ENCODE measurements around the gene GRB10.

GRB10 gene

GRCh38 chr7:50815138-50815537 lies 32.4 kb upstream of the GRB10 start:
- WGBS = 100% methylated on average over 2 of the region's 3 CpGs
- Histone ChIP-seq H4K91ac (ENCODE audit: low read length) (no peak overlapping the region), H3K9me3 (ENCODE audit: control insufficient read depth, low read length) (no peaks in the 10 kb centered on the region), H3K18ac (ENCODE audit: low read depth in 1 of 2, low read length in 2 of 2) (no peak overlapping the region), H2AFZ (ENCODE audit: low read depth, low read length) (no peak overlapping the region), H3K27ac (ENCODE audit: low read length, poor library complexity, severe bottlenecking) (no peak overlapping the region), H2BK12ac (ENCODE audit: low read length in 2 of 2) (no peak overlapping the region), H3K4me2 (ENCODE audit: low read length, poor library complexity, severe bottlenecking) (no peak overlapping the region), H3K79me1 (replicated peaks; ENCODE audit: low read length, poor library complexity, severe bottlenecking) (no peaks in the 10 kb centered on the region), H2AK5ac (ENCODE audit: low read length, severe bottlenecking) (no peak overlapping the region), H3K4me1 (ENCODE audit: control insufficient read depth, insufficient read depth, low read depth, low read length) (peaks cover 7% of the 10 kb centered on the region), H4K8ac (ENCODE audit: low read length) (no peak overlapping the region), H2BK5ac (ENCODE audit: low read depth, low read length, poor library complexity, severe bottlenecking) (no peak overlapping the region), H3K9ac (ENCODE audit: low read length) (no peak overlapping the region), H3K36me3 (ENCODE audit: control insufficient read depth in 1 of 2, insufficient read depth in 2 of 2, low read depth in 1 of 2, low read length in 2 of 2) (no peaks in the 10 kb centered on the region), H3K27me3 (ENCODE audit: control insufficient read depth in 1 of 2, insufficient read depth in 1 of 2, low read length in 2 of 2) (no peaks in the 10 kb centered on the region), H3K14ac (ENCODE audit: low read length in 2 of 2) (no peak overlapping the region), H3K4ac (ENCODE audit: low read depth in 1 of 2, low read length in 2 of 2) (no peak overlapping the region), H3K23ac (ENCODE audit: low read length in 2 of 2) (no peak overlapping the region), H2BK120ac (ENCODE audit: low read depth, low read length) (no peak overlapping the region), H2BK15ac (ENCODE audit: low read depth, poor library complexity, severe bottlenecking) (no peak overlapping the region), H3K4me3 (ENCODE audit: insufficient read depth in 1 of 2, low read depth in 1 of 2, low read length in 2 of 2) (no peak overlapping the region)
- DNase-seq = no peak

DNA sequence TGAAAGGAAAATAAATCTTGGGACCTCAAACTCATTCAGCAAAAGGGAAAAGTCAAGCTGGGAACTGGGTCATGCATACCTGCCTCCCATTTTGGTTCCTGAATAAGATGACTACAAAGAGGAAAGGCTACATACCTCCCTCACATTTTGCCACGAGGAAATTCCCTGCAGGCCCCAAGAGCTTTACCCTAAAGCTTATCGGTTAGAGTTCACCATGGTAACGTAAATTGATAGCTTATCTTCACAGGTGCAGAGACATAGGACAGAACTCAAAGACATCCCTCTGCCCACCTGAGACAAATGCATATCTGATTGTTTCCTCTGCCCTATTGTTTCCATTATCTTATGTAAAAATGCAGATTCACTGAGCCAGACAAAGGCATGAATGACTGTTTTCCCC lies 31.5 kb upstream of the GRB10 start:
- no peak overlapping the region for H3K23ac ChIP-seq (ENCODE audit: low read length in 2 of 2)
- no peak overlapping the region for H3K4ac ChIP-seq (ENCODE audit: low read depth in 1 of 2, low read length in 2 of 2)
- peaks cover 7% of the 10 kb centered on the region for H3K4me1 ChIP-seq (ENCODE audit: control insufficient read depth, insufficient read depth, low read depth, low read length)
- no peak overlapping the region for H3K4me3 ChIP-seq (ENCODE audit: insufficient read depth in 1 of 2, low read depth in 1 of 2, low read length in 2 of 2)
- H3K9ac ChIP-seq (ENCODE audit: low read length) = no peak overlapping the region
- H2AK5ac ChIP-seq (ENCODE audit: low read length, severe bottlenecking) = no peak overlapping the region
- H3K14ac ChIP-seq (ENCODE audit: low read length in 2 of 2) = no peak overlapping the region
- peaks cover 0 to under 1% of the 10 kb centered on the region in 2 experiments for H3K27me3 ChIP-seq (ENCODE audit: control insufficient read depth in 1 of 2, insufficient read depth in 1 of 2, low read length in 2 of 2)
- no peak overlapping the region for H2BK15ac ChIP-seq (ENCODE audit: low read depth, poor library complexity, severe bottlenecking)
- H2BK5ac ChIP-seq (ENCODE audit: low read depth, low read length, poor library complexity, severe bottlenecking) = no peak overlapping the region
- no peak overlapping the region for H3K27ac ChIP-seq (ENCODE audit: low read length, poor library complexity, severe bottlenecking)
- no peak overlapping the region for H3K4me2 ChIP-seq (ENCODE audit: low read length, poor library complexity, severe bottlenecking)
- no peak overlapping the region for H3K18ac ChIP-seq (ENCODE audit: low read depth in 1 of 2, low read length in 2 of 2)
- H3K79me1 ChIP-seq (replicated peaks; ENCODE audit: low read length, poor library complexity, severe bottlenecking) = no peaks in the 10 kb centered on the region
- H2AFZ ChIP-seq (ENCODE audit: low read depth, low read length) = no peak overlapping the region
- no peak for DNase-seq
- no peak overlapping the region for H2BK120ac ChIP-seq (ENCODE audit: low read depth, low read length)
- no peaks in the 10 kb centered on the region for H3K36me3 ChIP-seq (ENCODE audit: control insufficient read depth in 1 of 2, insufficient read depth in 2 of 2, low read depth in 1 of 2, low read length in 2 of 2)
- no peak overlapping the region for H4K91ac ChIP-seq (ENCODE audit: low read length)
- H4K8ac ChIP-seq (ENCODE audit: low read length) = no peak overlapping the region
- WGBS = 47% methylated on average over 3 of the region's 3 CpGs
- no peaks in the 10 kb centered on the region for H3K9me3 ChIP-seq (ENCODE audit: control insufficient read depth, low read length)
- no peak overlapping the region for H2BK12ac ChIP-seq (ENCODE audit: low read length in 2 of 2)

- Histone ChIP-seq H3K36me3 (ENCODE audit: control insufficient read depth in 1 of 2, insufficient read depth in 2 of 2, low read depth in 1 of 2, low read length in 2 of 2) (no peaks in the 10 kb centered on the region), H2BK120ac (ENCODE audit: low read depth, low read length) (no peak overlapping the region), H2AK5ac (ENCODE audit: low read length, severe bottlenecking) (peak overlapping the region; percentile 35), H2BK15ac (ENCODE audit: low read depth, poor library complexity, severe bottlenecking) (no peak overlapping the region), H2BK12ac (ENCODE audit: low read length in 2 of 2) (no peak overlapping the region), H3K14ac (ENCODE audit: low read length in 2 of 2) (no peak overlapping the region), H3K9ac (ENCODE audit: low read length) (no peak overlapping the region), H3K4ac (ENCODE audit: low read depth in 1 of 2, low read length in 2 of 2) (no peak overlapping the region), H2BK5ac (ENCODE audit: low read depth, low read length, poor library complexity, severe bottlenecking) (no peak overlapping the region), H3K4me3 (ENCODE audit: insufficient read depth in 1 of 2, low read depth in 1 of 2, low read length in 2 of 2) (no peak overlapping the region), H3K9me3 (ENCODE audit: control insufficient read depth, low read length) (no peaks in the 10 kb centered on the region), H3K27me3 (ENCODE audit: control insufficient read depth in 1 of 2, insufficient read depth in 1 of 2, low read length in 2 of 2) (peaks cover 0 to 12% of the 10 kb centered on the region in 2 experiments), H2AFZ (ENCODE audit: low read depth, low read length) (no peak overlapping the region), H3K4me1 (ENCODE audit: control insufficient read depth, insufficient read depth, low read depth, low read length) (peaks cover 13% of the 10 kb centered on the region), H4K8ac (ENCODE audit: low read length) (no peak overlapping the region), H4K91ac (ENCODE audit: low read length) (no peak overlapping the region), H3K23ac (ENCODE audit: low read length in 2 of 2) (no peak overlapping the region), H3K27ac (ENCODE audit: low read length, poor library complexity, severe bottlenecking) (no peak overlapping the region), H3K18ac (ENCODE audit: low read depth in 1 of 2, low read length in 2 of 2) (no peak overlapping the region), H3K79me1 (replicated peaks; ENCODE audit: low read length, poor library complexity, severe bottlenecking) (no peaks in the 10 kb centered on the region), H3K4me2 (ENCODE audit: low read length, poor library complexity, severe bottlenecking) (no peak overlapping the region)
- WGBS = 67% methylated on average over 1 of the region's 1 CpG
- DNase-seq = peak; percentile 79
Observed at GRCh38 chr7:50812841-50813475, 30.3 kb upstream of the GRB10 start.

DNA sequence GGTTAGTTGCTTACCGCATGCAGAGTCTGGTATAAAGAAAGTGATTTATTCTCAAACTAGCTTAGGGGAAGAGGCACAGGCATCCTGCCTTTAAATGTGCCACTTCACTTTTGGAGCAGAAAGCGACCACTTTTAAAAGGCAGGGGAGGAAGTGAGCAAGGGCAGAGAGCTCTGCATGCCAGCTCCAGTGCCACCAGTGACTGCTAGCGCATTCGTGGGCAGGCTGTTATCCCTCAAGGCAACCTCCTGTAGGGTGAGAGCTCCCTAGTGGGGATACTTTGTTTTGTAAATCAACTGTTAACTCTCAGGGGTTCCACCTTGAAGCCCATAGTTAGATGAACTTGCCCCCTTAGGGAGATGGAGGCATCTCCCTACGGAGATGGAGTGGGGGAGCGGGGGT lies 29.4 kb upstream of the GRB10 start:
- 63% methylated on average over 6 of the region's 6 CpGs for WGBS

More for the DNA sequence above, 29.4 kb upstream of the GRB10 start:
- Histone ChIP-seq H3K36me3 (ENCODE audit: control insufficient read depth in 1 of 2, insufficient read depth in 2 of 2, low read depth in 1 of 2, low read length in 2 of 2) (no peaks in the 10 kb centered on the region), H2BK120ac (ENCODE audit: low read depth, low read length) (no peak overlapping the region), H3K23ac (ENCODE audit: low read length in 2 of 2) (no peak overlapping the region), H3K27me3 (ENCODE audit: control insufficient read depth in 1 of 2, insufficient read depth in 1 of 2, low read length in 2 of 2) (peaks cover 0 to 13% of the 10 kb centered on the region in 2 experiments), H3K4me3 (ENCODE audit: insufficient read depth in 1 of 2, low read depth in 1 of 2, low read length in 2 of 2) (no peak overlapping the region), H3K79me1 (replicated peaks; ENCODE audit: low read length, poor library complexity, severe bottlenecking) (no peaks in the 10 kb centered on the region), H3K4ac (ENCODE audit: low read depth in 1 of 2, low read length in 2 of 2) (peak overlapping the region in 1 of 2 experiments; percentile 42), H3K4me1 (ENCODE audit: control insufficient read depth, insufficient read depth, low read depth, low read length) (peaks cover 17% of the 10 kb centered on the region), H2BK5ac (ENCODE audit: low read depth, low read length, poor library complexity, severe bottlenecking) (no peak overlapping the region), H4K91ac (ENCODE audit: low read length) (no peak overlapping the region), H4K8ac (ENCODE audit: low read length) (no peak overlapping the region), H2AK5ac (ENCODE audit: low read length, severe bottlenecking) (no peak overlapping the region), H3K27ac (ENCODE audit: low read length, poor library complexity, severe bottlenecking) (no peak overlapping the region), H3K14ac (ENCODE audit: low read length in 2 of 2) (no peak overlapping the region), H3K18ac (ENCODE audit: low read depth in 1 of 2, low read length in 2 of 2) (no peak overlapping the region), H2AFZ (ENCODE audit: low read depth, low read length) (no peak overlapping the region), H3K9ac (ENCODE audit: low read length) (no peak overlapping the region), H2BK15ac (ENCODE audit: low read depth, poor library complexity, severe bottlenecking) (no peak overlapping the region), H3K9me3 (ENCODE audit: control insufficient read depth, low read length) (no peaks in the 10 kb centered on the region), H2BK12ac (ENCODE audit: low read length in 2 of 2) (no peak overlapping the region), H3K4me2 (ENCODE audit: low read length, poor library complexity, severe bottlenecking) (no peak overlapping the region)
- no peak for DNase-seq

All from mesenchymal stem cell (in vitro differentiated cells and primary cell).